Immature natural killer cell (primary cell): ENCODE measurements around the gene KITLG. TPM values are rescaled to one million over a fixed set of nuclear protein-coding genes. Genes with fewer than 3 reads are reported as not detected.
"Not testable (repeated sequence)": the region's sequence is repeated elsewhere in the genome, so short reads cannot be mapped to it uniquely, and the experiment has no call there.

Source experiments
- DNase-seq, 3 donors: peaks; one replicate each; pipeline ENCODE4 v3.0.0; 2022; ENCODE audit warnings: mixed read lengths in 1 of 3
- H3K27ac Mint-ChIP-seq, 6 donors: one replicate each; pipeline ENCODE4 v1.8.0; 2020; ENCODE audit warnings: mixed read lengths in 6 of 6, mild to moderate bottlenecking in 5 of 6, inconsistent platforms in 4 of 6, moderate library complexity in 3 of 6
- H3K27me3 Mint-ChIP-seq, 3 donors: one replicate each; pipeline ENCODE4 v1.8.0; 2020 to 2021; ENCODE audit warnings: low read depth in 3 of 3, mild to moderate bottlenecking in 3 of 3, mixed read lengths in 3 of 3, moderate library complexity in 3 of 3, inconsistent platforms in 1 of 3
- H3K36me3 Mint-ChIP-seq, 3 donors: one replicate each; pipeline ENCODE4 v1.8.0; 2020; ENCODE audit warnings: mixed read lengths in 3 of 3, inconsistent platforms in 2 of 3, mild to moderate bottlenecking in 2 of 3
- H3K4me1 Mint-ChIP-seq, 2 donors: one replicate each; pipeline ENCODE4 v1.8.0; 2020; ENCODE audit warnings: inconsistent platforms in 2 of 2, mild to moderate bottlenecking in 2 of 2, mixed read lengths in 2 of 2, moderate library complexity in 1 of 2
- H3K4me3 Mint-ChIP-seq, 5 donors: one replicate each; pipeline ENCODE4 v1.8.0; 2020; ENCODE audit warnings: mild to moderate bottlenecking in 5 of 5, mixed read lengths in 5 of 5, inconsistent platforms in 3 of 5, moderate library complexity in 3 of 5
- H3K9me3 Mint-ChIP-seq, 6 donors: one replicate each; pipeline ENCODE4 v1.8.0; 2020; ENCODE audit warnings: mild to moderate bottlenecking in 6 of 6, mixed read lengths in 6 of 6, inconsistent platforms in 4 of 6, moderate library complexity in 3 of 6
- polyA plus RNA-seq, 3 donors: library from polyadenylated mRNA; unstranded; fragments of 300-500 nt; fragmentation: Illumina TruSeq; gene quantifications; one replicate each; pipeline ENCODE4 v1.2.3, GENCODE V29; 2021

KITLG gene
- polyA plus RNA-seq, 3 donors from 2014 or later: not detected

GRCh38 chr12:88509851-88510250 is 70.4 kb downstream of the KITLG start:
- Mint-ChIP-seq H3K4me3 (no peak overlapping the region), H3K4me1 (no peaks in the 10 kb centered on the region), H3K9me3 (peaks cover 0 to 16% (median 4%) of the 10 kb centered on the region in 6 donors), H3K36me3 (no peaks in the 10 kb centered on the region), H3K27ac (no peak overlapping the region), H3K27me3 (peaks cover 0 to 2% (median 0%) of the 10 kb centered on the region in 3 donors)
- DNase-seq: no peak

GRCh38 chr12:88509347-88509746 is 70.9 kb downstream of the KITLG start:
- H3K4me1 Mint-ChIP-seq: no peaks in the 10 kb centered on the region

GRCh38 chr12:88507851-88508250 is 72.4 kb downstream of the KITLG start:
- not testable (repeated sequence) for H3K27me3 Mint-ChIP-seq, H3K27ac Mint-ChIP-seq, H3K4me3 Mint-ChIP-seq, H3K36me3 Mint-ChIP-seq, DNase-seq, H3K4me1 Mint-ChIP-seq
- peaks cover 2 to 16% (median 5%) of the 10 kb centered on the region in 6 donors for H3K9me3 Mint-ChIP-seq

More at GRCh38 chr12:88509347-88509746, 70.9 kb downstream of the KITLG start:
- no peak overlapping the region for H3K4me3 Mint-ChIP-seq
- no peak overlapping the region for H3K27ac Mint-ChIP-seq
- no peak for DNase-seq
- peaks cover 0 to 2% (median 0%) of the 10 kb centered on the region in 3 donors for H3K27me3 Mint-ChIP-seq
- H3K36me3 Mint-ChIP-seq: no peaks in the 10 kb centered on the region
- peaks cover under 1 to 16% (median 5%) of the 10 kb centered on the region in 6 donors for H3K9me3 Mint-ChIP-seq

- no peaks in the 10 kb centered on the region for H3K4me1 Mint-ChIP-seq
- no peaks in the 10 kb centered on the region for H3K36me3 Mint-ChIP-seq
- no peak for DNase-seq
- H3K9me3 Mint-ChIP-seq: peaks cover 2 to 16% (median 4%) of the 10 kb centered on the region in 6 donors
- peaks cover 0 to 2% (median 0%) of the 10 kb centered on the region in 3 donors for H3K27me3 Mint-ChIP-seq
- H3K27ac Mint-ChIP-seq: no peak overlapping the region
- no peak overlapping the region for H3K4me3 Mint-ChIP-seq
These were observed 73.0 kb downstream of the KITLG start for GRCh38 chr12:88507270-88507669.

- H3K9me3 Mint-ChIP-seq: peaks cover 0 to 15% (median 3%) of the 10 kb centered on the region in 6 donors
- no peaks in the 10 kb centered on the region for H3K4me1 Mint-ChIP-seq
- peaks cover 0 to 2% (median 0%) of the 10 kb centered on the region in 3 donors for H3K27me3 Mint-ChIP-seq
- H3K36me3 Mint-ChIP-seq: no peaks in the 10 kb centered on the region
- no peak for DNase-seq
- no peak overlapping the region for H3K4me3 Mint-ChIP-seq
- H3K27ac Mint-ChIP-seq: no peak overlapping the region
These were observed 74.6 kb downstream of the KITLG start for GRCh38 chr12:88505696-88506095.

- Mint-ChIP-seq H3K27ac (no peak overlapping the region), H3K4me1 (no peaks in the 10 kb centered on the region), H3K36me3 (no peaks in the 10 kb centered on the region), H3K9me3 (peaks cover 0 to 19% (median 5%) of the 10 kb centered on the region in 6 donors), H3K27me3 (peaks cover 0 to 2% (median 0%) of the 10 kb centered on the region in 3 donors), H3K4me3 (no peak overlapping the region)
- no peak for DNase-seq
These were observed 77.0 kb downstream of the KITLG start for GRCh38 chr12:88503281-88503703.

GRCh38 chr12:88501972-88502938 is 78.0 kb downstream of the KITLG start:
- Mint-ChIP-seq H3K27me3 (peaks cover 0 to 2% (median 0%) of the 10 kb centered on the region in 3 donors), H3K9me3 (peaks cover 2 to 25% (median 5%) of the 10 kb centered on the region in 6 donors), H3K36me3 (no peaks in the 10 kb centered on the region), H3K4me3 (no peak overlapping the region), H3K27ac (no peak overlapping the region), H3K4me1 (no peaks in the 10 kb centered on the region)
- DNase-seq: no peak

- H3K27ac Mint-ChIP-seq: no peak overlapping the region
- no peaks in the 10 kb centered on the region for H3K27me3 Mint-ChIP-seq
- H3K4me1 Mint-ChIP-seq: no peaks in the 10 kb centered on the region
- no peak for DNase-seq
- no peak overlapping the region for H3K4me3 Mint-ChIP-seq
- no peaks in the 10 kb centered on the region for H3K36me3 Mint-ChIP-seq
- H3K9me3 Mint-ChIP-seq: peaks cover 0 to 35% (median 6%) of the 10 kb centered on the region in 6 donors
These were observed 83.3 kb downstream of the KITLG start for GRCh38 chr12:88496891-88497371.

- no peak for DNase-seq
- Mint-ChIP-seq H3K4me3 (no peak overlapping the region), H3K4me1 (no peaks in the 10 kb centered on the region), H3K9me3 (peaks cover 0 to 31% (median 6%) of the 10 kb centered on the region in 6 donors), H3K36me3 (no peaks in the 10 kb centered on the region), H3K27me3 (no peaks in the 10 kb centered on the region), H3K27ac (no peak overlapping the region)
These were observed 83.8 kb downstream of the KITLG start for GRCh38 chr12:88496429-88496828.

GRCh38 chr12:88495031-88495430 is 85.2 kb downstream of the KITLG start:
- Mint-ChIP-seq H3K4me3 (no peak overlapping the region), H3K27ac (no peak overlapping the region), H3K36me3 (no peaks in the 10 kb centered on the region), H3K27me3 (no peaks in the 10 kb centered on the region), H3K9me3 (peaks cover 0 to 25% (median 6%) of the 10 kb centered on the region in 6 donors), H3K4me1 (no peaks in the 10 kb centered on the region)
- no peak for DNase-seq

GRCh38 chr12:88494520-88494919 is 85.8 kb downstream of the KITLG start:
- DNase-seq: no peak
- no peak overlapping the region for H3K27ac Mint-ChIP-seq
- H3K9me3 Mint-ChIP-seq: peaks cover 0 to 20% (median 6%) of the 10 kb centered on the region in 6 donors
- H3K4me1 Mint-ChIP-seq: no peaks in the 10 kb centered on the region
- no peaks in the 10 kb centered on the region for H3K27me3 Mint-ChIP-seq
- H3K4me3 Mint-ChIP-seq: no peak overlapping the region
- H3K36me3 Mint-ChIP-seq: no peaks in the 10 kb centered on the region

- H3K4me3 Mint-ChIP-seq: no peak overlapping the region
- H3K4me1 Mint-ChIP-seq: no peaks in the 10 kb centered on the region
- H3K27ac Mint-ChIP-seq: no peak overlapping the region
- no peaks in the 10 kb centered on the region for H3K27me3 Mint-ChIP-seq
- DNase-seq: no peak
- peaks cover 0 to 17% (median 5%) of the 10 kb centered on the region in 6 donors for H3K9me3 Mint-ChIP-seq
- no peaks in the 10 kb centered on the region for H3K36me3 Mint-ChIP-seq
These were observed 86.6 kb downstream of the KITLG start for GRCh38 chr12:88493636-88494035.

GRCh38 chr12:88490425-88490824 is 89.8 kb downstream of the KITLG start:
- Mint-ChIP-seq H3K27ac (no peak overlapping the region), H3K4me3 (no peak overlapping the region), H3K27me3 (peaks cover 0 to 1% (median 0%) of the 10 kb centered on the region in 3 donors), H3K4me1 (no peaks in the 10 kb centered on the region), H3K36me3 (no peaks in the 10 kb centered on the region), H3K9me3 (peaks cover 0 to 6% (median 3%) of the 10 kb centered on the region in 6 donors)
- no peak for DNase-seq

GRCh38 chr12:88472775-88473174 is 107.5 kb downstream of the KITLG start:
- H3K4me3 Mint-ChIP-seq: no peak overlapping the region
- no peaks in the 10 kb centered on the region for H3K4me1 Mint-ChIP-seq
- H3K27ac Mint-ChIP-seq: no peak overlapping the region
- no peaks in the 10 kb centered on the region for H3K36me3 Mint-ChIP-seq
- H3K27me3 Mint-ChIP-seq: peaks cover 0 to 3% (median 0%) of the 10 kb centered on the region in 3 donors
- no peak for DNase-seq
- H3K9me3 Mint-ChIP-seq: peaks cover 2 to 19% (median 12%) of the 10 kb centered on the region in 6 donors
